Measurements from ENCODE around the gene ADCK1.

GRCh38 chr14:77878783-77879182 is 78.9 kb downstream of the ADCK1 start:
- TF ChIP-seq CEBPB (IDR thresholded peaks at IDR 0.05) (no peak), CTCF (IDR thresholded peaks at IDR 0.05) (no peak), RFX5 (IDR thresholded peaks at IDR 0.05) (no peak), MAZ (IDR thresholded peaks at IDR 0.05; ENCODE audit: borderline replicate concordance, low read depth, low read length) (no peak), ZC3H11A (IDR thresholded peaks at IDR 0.05) (no peak), NFE2L2 (conservative IDR thresholded peaks at IDR 0.05; ENCODE audit: low read length) (no peak), ZFP36 (IDR thresholded peaks at IDR 0.05; ENCODE audit: borderline replicate concordance, partially characterized antibody) (no peak), REST (IDR thresholded peaks at IDR 0.05) (no peak), HDAC2 (IDR thresholded peaks at IDR 0.05) (no peak), PHF8 (IDR thresholded peaks at IDR 0.05; ENCODE audit: borderline replicate concordance, low read depth) (no peak), POLR2A (IDR thresholded peaks at IDR 0.05; ENCODE audit: low read length) (no peak), POLR2AphosphoS2 (conservative IDR thresholded peaks at IDR 0.05; ENCODE audit: low read length) (no peak)
